Measurements from ENCODE around the gene DNAJC25. TPM values are rescaled to one million over a fixed set of nuclear protein-coding genes. Genes with fewer than 3 reads are reported as not detected.

Gene DNAJC25
- polyA plus RNA-seq, 1 donor from 2014 or later: 20.0 TPM

DNA sequence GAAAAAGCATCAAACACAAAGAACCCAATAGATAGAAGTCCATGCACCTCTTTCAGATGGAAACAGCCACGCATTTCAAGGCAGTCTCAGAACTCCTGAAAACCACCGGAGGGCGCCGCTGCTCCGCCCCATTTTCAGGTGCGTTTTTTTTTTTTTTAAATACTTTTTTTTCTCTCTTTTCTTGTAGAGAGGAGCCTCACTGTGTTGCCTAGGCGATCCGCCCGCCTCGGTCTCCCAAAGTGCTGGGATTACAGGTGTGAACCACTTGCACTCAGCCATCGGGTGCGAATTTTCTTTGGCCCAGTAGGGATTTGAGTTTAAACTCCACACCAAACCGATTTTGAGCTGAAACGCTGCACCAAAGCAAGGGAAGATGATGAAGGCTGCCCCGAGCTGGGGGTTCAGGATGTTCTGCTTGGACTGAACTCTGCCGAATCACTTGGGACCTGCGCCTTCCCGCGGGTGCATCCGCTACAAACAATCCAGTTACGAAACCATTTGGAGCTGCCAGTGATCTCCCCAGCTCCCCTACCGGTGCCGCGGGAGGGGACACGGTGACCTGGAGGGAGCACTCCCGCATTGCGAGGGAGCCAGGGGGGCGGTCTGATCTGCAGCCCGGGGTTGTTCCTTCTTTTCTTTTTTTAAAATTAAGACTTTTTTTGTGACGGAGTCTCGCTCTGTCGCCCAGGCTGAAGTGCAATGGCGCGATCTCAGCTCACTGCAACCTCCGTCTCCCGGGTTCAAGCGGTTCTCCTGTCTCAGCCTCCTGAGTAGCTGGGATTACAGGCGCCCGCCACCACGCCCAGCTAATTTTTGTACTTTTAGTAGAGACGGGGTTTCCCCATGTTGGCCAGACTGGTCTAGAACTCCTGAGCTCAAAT, 33.0 kb upstream of the DNAJC25 start:
- H3K9ac ChIP-seq (ENCODE audit: low read length): no peak overlapping the region

DNA sequence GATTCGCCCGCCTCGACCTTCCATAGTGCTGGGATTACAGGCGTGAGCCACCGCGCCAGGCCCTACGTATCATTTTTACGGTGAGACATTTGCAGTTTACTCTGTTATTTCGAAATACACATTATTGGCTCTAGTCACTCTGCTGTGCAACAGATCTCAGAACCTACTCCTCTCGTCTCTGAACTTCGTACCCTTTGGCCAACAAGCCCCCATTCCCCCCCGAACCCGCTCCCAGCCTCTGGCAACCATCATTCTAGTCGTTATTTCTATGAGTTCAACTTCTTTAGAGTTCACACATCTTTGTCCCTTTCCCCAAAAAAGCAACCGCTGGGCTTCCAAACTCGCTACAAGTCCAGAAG, 32.4 kb upstream of the DNAJC25 start:
- Histone ChIP-seq H3K79me2 (replicated peaks; ENCODE audit: insufficient read depth, low read length) (no peaks in the 10 kb centered on the region), H3F3A (ENCODE audit: insufficient read depth, low read length, poor library complexity, severe bottlenecking) (no peaks in the 10 kb centered on the region), H3K4me2 (ENCODE audit: low read length) (no peak overlapping the region), H3K9ac (ENCODE audit: low read length) (no peak overlapping the region), H3K9me3 (ENCODE audit: low read length) (no peaks in the 10 kb centered on the region), H3K36me3 (ENCODE audit: insufficient read depth, low read length) (no peaks in the 10 kb centered on the region), H3K4me3 (ENCODE audit: low read length) (peak overlapping the region; percentile 62), H3K27ac (ENCODE audit: low read length) (no peak overlapping the region), H3K27me3 (ENCODE audit: insufficient read depth, low read depth, low read length) (peaks cover 31% of the 10 kb centered on the region), H2AFZ (ENCODE audit: low read depth, low read length) (no peak overlapping the region), H3K9me2 (ENCODE audit: insufficient read depth, low read length) (no peaks in the 10 kb centered on the region), H4K20me1 (ENCODE audit: insufficient read depth) (no peaks in the 10 kb centered on the region)
- TF ChIP-seq, protein P1, sequence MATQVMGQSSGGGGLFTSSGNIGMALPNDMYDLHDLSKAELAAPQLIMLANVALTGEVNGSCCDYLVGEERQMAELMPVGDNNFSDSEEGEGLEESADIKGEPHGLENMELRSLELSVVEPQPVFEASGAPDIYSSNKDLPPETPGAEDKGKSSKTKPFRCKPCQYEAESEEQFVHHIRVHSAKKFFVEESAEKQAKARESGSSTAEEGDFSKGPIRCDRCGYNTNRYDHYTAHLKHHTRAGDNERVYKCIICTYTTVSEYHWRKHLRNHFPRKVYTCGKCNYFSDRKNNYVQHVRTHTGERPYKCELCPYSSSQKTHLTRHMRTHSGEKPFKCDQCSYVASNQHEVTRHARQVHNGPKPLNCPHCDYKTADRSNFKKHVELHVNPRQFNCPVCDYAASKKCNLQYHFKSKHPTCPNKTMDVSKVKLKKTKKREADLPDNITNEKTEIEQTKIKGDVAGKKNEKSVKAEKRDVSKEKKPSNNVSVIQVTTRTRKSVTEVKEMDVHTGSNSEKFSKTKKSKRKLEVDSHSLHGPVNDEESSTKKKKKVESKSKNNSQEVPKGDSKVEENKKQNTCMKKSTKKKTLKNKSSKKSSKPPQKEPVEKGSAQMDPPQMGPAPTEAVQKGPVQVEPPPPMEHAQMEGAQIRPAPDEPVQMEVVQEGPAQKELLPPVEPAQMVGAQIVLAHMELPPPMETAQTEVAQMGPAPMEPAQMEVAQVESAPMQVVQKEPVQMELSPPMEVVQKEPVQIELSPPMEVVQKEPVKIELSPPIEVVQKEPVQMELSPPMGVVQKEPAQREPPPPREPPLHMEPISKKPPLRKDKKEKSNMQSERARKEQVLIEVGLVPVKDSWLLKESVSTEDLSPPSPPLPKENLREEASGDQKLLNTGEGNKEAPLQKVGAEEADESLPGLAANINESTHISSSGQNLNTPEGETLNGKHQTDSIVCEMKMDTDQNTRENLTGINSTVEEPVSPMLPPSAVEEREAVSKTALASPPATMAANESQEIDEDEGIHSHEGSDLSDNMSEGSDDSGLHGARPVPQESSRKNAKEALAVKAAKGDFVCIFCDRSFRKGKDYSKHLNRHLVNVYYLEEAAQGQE (IDR thresholded peaks at IDR 0.05; ENCODE audit: borderline replicate concordance): no peak
- TF ChIP-seq MXI1 (conservative IDR thresholded peaks at IDR 0.05; ENCODE audit: poor library complexity, severe bottlenecking) (no peak), POLR2AphosphoS5 (IDR thresholded peaks at IDR 0.05) (no peak), TAF1 (IDR thresholded peaks at IDR 0.05; ENCODE audit: low read depth) (no peak), RAD21 (conservative IDR thresholded peaks at IDR 0.05) (no peak)
- TF ChIP-seq, protein P2, sequence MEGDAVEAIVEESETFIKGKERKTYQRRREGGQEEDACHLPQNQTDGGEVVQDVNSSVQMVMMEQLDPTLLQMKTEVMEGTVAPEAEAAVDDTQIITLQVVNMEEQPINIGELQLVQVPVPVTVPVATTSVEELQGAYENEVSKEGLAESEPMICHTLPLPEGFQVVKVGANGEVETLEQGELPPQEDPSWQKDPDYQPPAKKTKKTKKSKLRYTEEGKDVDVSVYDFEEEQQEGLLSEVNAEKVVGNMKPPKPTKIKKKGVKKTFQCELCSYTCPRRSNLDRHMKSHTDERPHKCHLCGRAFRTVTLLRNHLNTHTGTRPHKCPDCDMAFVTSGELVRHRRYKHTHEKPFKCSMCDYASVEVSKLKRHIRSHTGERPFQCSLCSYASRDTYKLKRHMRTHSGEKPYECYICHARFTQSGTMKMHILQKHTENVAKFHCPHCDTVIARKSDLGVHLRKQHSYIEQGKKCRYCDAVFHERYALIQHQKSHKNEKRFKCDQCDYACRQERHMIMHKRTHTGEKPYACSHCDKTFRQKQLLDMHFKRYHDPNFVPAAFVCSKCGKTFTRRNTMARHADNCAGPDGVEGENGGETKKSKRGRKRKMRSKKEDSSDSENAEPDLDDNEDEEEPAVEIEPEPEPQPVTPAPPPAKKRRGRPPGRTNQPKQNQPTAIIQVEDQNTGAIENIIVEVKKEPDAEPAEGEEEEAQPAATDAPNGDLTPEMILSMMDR (IDR thresholded peaks at IDR 0.05; ENCODE audit: poor library complexity, severe bottlenecking): no peak

More for the DNA sequence above, 33.0 kb upstream of the DNAJC25 start:
- no peak overlapping the region for H2AFZ ChIP-seq (ENCODE audit: low read depth, low read length)
- no peaks in the 10 kb centered on the region for H3K79me2 ChIP-seq (replicated peaks; ENCODE audit: insufficient read depth, low read length)
- no peaks in the 10 kb centered on the region for H3F3A ChIP-seq (ENCODE audit: insufficient read depth, low read length, poor library complexity, severe bottlenecking)
- no peak overlapping the region for H3K4me2 ChIP-seq (ENCODE audit: low read length)
- H3K4me3 ChIP-seq (ENCODE audit: low read length): peak overlapping the region; percentile 38
- H3K27ac ChIP-seq (ENCODE audit: low read length): no peak overlapping the region
- no peaks in the 10 kb centered on the region for H3K36me3 ChIP-seq (ENCODE audit: insufficient read depth, low read length)
- H3K9me3 ChIP-seq (ENCODE audit: low read length): no peaks in the 10 kb centered on the region
- no peaks in the 10 kb centered on the region for H3K9me2 ChIP-seq (ENCODE audit: insufficient read depth, low read length)
- TF ChIP-seq SMC3 (conservative IDR thresholded peaks at IDR 0.05; ENCODE audit: poor library complexity): peak; percentile 50
- TF ChIP-seq MXI1 (conservative IDR thresholded peaks at IDR 0.05; ENCODE audit: poor library complexity, severe bottlenecking): no peak
- TF ChIP-seq RAD21 (conservative IDR thresholded peaks at IDR 0.05): peak; percentile 53
- TF ChIP-seq, protein P2 (IDR thresholded peaks at IDR 0.05; ENCODE audit: poor library complexity, severe bottlenecking): peak; percentile 55
- no peaks in the 10 kb centered on the region for H4K20me1 ChIP-seq (ENCODE audit: insufficient read depth)
- H3K27me3 ChIP-seq (ENCODE audit: insufficient read depth, low read depth, low read length): peaks cover 31% of the 10 kb centered on the region
